Stimulated activated CD4-positive, alpha-beta T cell treated with anti-CD3 and anti-CD28 coated beads, Interleukin-12 subunit alpha, Interleukin-12 subunit beta, amount 100 ng/mL, for 48 hours (primary cell): ENCODE measurements around the gene NUP214.
A peak's percentile ranks its signal among the peaks of the same experiment; 100 is the strongest.

ENCODE experiments used
- DNase-seq, 3 donors: peaks; one replicate each; pipeline ENCODE4 v3.0.0-alpha.2; 2020; ENCODE audit warnings: low read depth in 2 of 3, low spot score in 1 of 3

NUP214 gene

DNA sequence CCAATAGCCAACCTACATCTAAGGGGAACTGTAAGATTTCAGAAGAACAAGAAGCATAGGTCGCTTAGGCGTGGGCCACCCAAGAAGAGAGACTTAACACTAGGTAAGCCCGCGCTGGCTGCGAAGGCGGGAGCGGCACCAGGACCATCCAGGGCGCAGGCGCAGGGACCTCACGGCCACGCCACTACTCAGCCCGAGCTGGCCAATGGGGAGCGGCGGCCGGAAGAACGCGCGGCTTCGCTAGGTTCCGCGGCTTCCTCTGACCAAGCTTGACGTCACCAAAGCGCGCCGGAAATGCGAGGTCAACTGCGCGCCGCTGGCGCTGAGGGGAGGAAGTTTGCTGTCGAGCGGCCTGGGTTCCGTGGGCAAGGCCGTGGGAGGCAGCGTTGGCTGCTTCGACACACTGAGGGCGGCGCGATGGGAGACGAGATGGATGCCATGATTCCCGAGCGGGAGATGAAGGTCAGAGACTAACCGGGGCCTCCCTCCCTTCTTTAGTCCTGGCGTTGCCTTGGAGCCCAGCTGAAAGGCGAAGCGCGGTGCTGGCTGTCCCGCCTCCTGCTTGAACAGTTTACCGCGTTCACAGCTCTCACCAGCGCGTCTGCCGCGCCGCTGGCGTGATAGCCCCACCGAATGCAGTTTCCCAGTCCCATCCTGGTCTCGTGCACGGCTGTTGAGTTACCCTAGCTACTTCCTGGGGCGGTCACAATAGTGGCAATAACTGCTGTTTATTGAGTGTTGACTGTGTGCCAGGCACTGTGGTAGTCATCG is at the start of gene NUP214:
Gene NUP214 (plus strand): TSS at position 299 of the 771 bp plus-strand sequence. CDS start 119 bp downstream, at position 418.
- peak; percentile 99 to 100 (median 100) for DNase-seq

DNA sequence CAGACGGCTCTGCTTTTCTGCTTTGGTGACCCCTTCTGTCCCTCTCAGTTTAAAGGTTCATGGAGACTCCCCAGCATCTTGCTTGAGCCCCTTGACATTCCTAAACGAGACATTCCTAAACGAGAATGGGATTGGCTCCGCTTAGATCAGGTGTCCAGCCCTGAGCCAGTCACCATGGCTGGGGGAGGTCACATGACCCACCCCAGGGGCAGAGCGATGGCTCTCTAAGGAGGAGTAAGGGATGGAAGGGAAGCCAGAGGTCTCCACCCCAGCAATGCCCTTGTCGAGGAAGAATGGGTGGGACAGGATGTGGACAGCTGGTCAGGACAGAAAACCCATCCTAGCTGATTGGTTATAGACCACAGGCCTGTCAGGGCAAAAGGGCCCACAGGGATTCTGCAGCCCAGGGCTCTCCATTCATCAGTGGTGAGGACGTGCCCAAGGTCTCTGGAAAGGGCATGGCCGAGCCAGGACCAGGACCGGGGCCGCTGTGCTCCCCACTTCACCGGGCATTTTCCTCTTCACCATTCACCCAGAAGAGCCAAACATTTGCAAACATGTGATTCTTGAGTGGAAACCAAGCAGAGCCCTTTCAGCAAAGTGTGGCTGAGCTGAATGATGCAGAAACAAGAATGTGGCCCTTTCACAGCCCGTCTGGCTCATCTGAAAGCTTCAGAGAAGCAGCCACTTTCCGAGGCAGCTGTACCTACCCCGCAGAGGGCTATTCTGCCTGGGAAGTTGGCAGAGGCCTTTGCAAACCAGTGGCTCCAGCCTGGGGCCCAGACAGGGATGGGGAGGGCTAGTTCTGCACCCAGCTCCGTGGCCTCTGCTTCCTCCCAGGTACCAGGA is 48.8 kb upstream of the NUP214 start:
- no peak for DNase-seq

DNA sequence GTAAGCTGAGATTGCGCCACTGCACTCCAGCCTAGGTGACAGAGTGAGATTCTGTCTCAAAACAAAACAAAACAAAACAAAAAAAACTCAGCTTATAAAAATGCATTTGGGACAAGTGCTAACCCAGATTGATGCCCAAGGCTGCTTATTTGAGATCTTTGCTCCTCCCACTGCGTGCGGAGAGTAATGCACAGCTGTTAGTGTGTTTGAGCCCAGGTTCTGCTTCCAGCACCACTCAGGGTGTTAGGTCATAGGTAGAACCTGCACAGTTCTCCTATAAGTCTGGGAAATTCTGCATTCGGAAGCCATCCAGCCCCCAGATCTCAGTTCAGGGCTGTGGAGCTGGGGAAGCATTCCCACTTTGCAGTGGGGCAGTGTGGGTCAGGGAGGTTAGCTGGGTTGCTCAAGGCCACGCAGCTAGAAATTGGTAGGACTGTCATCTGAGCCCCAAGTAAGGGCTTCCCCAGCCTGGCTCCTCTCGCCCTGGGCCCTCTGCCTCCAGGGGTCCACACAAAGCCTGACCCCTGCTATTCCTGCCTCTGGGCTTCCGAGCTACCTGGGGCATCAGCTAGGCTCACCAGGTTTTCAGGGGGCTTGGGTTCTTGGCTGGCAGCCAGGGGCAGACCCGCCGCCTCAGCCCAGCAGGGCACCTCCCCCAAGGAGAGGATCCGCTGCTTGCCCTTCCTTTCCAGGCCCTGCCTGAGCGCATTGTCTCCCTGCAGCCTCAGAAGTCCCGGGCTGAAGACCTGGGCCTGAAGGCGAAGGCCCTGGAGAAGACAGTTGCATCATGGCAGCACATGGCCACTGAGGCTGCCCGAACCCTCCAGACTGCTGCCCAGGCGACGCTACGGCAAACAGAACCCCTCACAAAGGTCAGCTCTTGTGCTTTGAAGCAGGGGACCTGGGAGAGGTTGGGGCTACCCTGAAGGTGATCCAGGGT is 46.7 kb upstream of the NUP214 start:
- DNase-seq = no peak

DNA sequence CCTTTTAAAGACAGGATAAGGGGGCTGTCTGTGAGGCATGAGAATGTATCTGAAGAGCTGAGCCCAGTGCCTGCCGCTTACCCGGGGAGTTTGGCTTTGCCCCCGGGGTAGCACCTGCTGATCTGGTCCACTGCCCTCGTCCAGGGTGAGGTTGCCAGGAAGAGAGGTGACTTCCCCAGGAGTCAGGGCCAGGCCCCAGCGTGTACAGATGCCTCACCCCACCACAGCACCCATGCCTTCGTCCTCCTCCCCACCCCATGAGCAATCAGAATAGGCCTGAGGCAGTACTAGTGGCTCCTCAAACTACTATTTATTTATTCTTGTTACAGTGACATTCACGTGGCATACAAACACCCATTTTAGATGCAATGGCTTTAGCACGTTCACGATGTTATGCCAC is 44.8 kb upstream of the NUP214 start:
- no peak for DNase-seq

DNA sequence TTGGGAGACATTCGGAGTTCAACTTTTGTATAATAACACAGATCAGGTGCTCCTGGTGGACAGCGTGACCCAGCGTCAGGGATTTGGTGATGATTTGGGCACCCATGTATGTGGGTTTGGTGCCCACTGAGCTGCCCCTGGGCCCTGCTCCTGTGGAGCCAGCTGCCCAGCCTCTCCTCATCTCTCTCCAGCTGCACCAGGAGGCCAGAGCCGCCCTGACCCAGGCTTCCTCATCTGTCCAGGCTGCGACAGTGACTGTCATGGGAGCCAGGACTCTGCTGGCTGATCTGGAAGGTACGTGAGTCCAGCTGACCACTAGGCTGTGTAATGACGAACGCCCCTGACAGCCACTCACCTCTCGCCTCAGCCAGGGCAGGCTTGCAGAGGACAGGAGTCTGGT is 43.5 kb upstream of the NUP214 start:
- no peak for DNase-seq

DNA sequence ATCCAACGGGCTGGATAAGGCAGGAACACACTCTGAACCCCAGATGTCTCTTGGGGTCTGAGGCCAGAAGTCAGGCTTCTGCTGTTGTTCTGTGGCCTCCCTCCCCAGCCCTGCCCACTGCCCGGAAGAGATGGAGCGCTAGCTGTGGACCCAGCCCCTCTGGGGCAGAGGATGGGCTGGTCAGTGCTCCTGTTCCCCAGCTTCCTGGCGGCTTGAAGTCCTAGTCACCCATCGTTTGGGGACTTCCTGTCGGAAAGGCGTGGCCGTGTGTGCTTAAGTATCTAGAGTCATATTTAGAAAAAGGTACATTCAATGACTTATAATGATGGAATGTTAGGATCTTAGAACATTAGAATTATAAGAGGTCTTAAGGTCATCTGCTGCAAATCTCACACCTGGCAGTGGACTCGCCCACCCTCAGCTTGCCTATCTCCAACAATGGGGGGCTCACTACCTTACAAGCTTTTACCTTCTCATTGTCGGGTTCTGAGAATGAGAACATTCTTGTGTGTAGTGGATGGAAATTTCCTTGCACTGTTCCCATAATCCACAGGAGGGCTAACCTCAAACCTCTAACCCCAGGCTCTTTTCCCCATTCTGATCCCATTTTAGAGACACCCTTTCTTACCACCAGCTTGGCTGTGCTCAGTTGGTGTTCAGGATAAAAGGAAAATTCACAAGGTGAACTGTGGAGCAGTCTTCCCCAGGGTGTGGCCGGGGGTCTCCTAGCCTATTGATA is 42.4 kb upstream of the NUP214 start:
- no peak for DNase-seq

DNA sequence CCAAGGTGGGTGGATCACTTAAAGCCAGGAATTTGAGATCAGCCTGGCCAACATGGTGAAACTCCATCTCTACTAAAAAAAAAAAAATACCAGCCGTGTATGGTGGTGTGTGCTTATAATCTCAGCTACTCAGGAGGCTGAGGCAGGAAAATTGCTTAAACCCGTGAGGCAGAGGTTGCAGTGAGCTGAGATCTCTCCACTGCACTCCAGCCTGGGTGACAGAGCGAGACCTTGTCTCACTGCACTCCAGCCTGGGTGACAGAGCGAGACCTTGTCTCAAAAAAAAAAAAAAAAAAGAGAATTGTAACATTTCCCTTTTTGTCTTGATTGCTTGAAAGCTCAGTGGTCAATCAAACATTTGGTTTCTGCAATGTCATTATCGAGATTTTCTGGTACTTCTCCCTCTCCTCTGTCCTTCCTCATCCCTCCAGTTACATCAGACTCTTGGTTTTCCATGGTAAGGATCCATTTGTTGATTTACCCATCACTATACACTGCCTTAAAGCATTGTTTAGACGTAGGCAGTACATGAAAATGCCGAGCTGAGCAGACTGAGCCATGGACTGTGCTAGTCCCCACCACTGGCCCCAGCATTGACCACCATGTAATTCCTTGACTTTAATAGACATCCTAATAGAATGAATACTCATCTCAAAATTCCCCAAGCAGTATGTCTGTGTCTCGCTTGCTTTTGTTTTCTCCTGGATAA is 40.6 kb upstream of the NUP214 start:
- DNase-seq = no peak

DNA sequence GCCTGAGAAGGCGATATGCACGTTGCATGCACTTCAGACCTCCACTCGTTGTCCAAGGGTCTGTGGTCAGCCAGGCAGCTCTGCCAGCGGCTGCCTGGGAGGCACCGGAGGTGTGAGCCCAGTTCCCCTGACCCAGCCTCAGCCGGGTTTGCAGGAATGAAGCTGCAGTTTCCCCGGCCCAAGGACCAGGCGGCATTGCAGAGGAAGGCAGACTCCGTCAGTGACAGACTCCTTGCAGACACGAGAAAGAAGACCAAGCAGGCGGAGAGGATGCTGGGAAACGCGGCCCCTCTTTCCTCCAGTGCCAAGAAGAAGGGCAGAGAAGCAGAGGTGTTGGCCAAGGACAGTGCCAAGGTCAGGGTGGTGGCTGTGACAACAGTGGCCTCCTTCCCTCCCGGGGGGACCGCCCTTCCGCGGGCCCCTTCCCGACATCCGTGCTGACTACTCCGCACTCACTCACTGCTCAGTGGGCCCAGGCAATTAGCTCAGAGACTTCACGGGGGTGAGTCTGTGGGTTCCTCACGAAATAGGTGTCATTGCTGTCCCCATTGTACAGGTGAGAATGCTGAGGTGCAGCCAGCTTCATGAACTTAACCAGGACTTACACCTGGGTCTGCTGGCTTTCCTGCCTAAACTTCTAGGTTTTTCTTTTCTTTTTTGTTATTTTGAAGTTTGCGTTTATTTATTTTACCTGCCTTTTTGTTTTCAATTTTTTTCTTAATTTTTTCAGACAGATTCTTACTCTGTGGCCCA is 39.8 kb upstream of the NUP214 start:
- no peak for DNase-seq

DNA sequence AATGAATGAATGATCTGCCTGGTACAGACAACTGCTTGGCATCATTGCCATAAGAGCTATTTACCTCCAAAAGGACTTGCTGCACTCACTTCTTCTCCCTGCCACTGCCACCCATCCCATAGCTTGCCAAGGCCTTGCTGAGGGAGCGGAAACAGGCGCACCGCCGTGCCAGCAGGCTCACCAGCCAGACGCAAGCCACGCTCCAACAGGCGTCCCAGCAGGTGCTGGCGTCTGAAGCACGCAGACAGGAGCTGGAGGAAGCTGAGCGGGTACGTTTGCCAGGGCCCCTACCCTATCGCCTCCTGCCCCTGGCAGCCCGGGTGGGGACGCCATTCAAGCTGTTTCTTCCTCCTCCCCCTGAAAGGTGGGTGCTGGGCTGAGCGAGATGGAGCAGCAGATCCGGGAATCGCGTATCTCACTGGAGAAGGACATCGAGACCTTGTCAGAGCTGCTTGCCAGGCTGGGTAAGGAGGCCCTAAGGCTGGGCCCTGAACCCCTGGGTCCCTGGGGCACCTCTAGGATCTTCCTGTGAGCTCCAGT is 38.0 kb upstream of the NUP214 start:
- DNase-seq = no peak

DNA sequence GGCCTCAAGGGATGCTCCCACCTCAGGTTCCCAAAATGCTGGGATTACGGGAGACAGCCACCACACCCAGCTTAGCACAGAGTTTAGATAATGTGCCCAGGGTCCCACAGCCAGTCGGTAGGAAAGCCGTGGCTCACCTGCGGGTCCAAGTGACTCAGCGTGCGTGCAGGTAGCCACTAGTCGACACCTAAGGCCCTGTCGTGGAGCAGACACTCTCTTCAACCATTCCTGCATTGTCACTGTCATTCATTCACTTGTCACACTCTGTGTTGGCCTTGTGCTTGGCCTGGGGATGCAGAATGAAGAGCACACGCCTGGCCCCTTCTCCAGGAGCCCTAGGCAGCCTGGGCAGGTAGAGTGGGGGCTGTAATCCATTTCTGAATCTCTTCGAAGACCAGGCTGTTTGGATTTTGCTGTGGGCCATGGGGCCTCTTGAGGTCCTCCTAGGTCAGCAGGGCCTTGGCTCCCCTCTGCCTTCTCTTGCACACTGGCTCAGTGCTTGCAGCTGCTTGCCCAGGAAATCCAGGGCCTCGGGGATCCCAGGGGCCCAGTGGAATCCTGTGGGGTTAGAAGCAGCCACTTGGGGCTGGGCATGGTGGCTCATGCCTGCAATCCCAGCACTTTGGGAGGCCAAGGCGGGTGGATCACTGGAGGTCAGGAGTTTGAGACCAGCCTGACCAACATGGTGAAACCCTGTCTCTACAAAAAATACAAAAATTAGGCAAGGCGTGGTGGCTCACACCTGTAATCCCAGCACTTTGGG is 35.2 kb upstream of the NUP214 start:
- DNase-seq = no peak

DNA sequence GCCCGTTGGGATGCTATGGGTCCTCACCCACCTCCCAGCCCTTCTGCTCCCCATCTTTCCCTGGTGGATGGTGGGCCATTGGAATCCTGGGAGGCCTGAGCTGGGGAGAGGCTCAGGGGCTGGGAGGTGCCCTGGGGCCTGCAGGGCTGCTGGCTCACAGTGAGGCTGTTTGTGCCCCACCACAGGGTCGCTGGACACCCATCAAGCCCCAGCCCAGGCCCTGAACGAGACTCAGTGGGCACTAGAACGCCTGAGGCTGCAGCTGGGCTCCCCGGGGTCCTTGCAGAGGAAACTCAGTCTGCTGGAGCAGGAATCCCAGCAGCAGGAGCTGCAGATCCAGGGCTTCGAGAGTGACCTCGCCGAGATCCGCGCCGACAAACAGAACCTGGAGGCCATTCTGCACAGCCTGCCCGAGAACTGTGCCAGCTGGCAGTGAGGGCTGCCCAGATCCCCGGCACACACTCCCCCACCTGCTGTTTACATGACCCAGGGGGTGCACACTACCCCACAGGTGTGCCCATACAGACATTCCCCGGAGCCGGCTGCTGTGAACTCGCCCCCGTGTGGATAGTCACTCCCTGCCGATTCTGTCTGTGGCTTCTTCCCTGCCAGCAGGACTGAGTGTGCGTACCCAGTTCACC is 33.9 kb upstream of the NUP214 start:
- DNase-seq = no peak

DNA sequence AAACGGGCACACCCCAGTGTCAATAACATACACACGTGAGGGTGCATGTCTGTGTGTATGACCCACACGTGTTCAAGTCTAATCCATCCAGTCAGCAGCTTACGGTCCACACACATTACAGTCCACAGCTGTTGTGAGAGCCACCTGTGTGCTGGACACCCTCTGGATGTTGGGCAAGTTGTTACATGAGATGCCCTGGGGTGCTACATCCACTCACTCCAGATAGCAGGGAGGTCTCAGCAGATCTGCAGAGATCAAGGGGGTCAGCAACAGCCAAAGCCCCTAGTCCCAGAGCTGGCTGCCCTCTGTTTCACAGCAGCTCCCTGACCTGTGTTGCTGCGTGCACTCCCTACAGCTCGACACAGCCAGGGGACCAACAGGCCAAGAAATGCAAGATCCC is 33.4 kb upstream of the NUP214 start:
- DNase-seq = no peak

DNA sequence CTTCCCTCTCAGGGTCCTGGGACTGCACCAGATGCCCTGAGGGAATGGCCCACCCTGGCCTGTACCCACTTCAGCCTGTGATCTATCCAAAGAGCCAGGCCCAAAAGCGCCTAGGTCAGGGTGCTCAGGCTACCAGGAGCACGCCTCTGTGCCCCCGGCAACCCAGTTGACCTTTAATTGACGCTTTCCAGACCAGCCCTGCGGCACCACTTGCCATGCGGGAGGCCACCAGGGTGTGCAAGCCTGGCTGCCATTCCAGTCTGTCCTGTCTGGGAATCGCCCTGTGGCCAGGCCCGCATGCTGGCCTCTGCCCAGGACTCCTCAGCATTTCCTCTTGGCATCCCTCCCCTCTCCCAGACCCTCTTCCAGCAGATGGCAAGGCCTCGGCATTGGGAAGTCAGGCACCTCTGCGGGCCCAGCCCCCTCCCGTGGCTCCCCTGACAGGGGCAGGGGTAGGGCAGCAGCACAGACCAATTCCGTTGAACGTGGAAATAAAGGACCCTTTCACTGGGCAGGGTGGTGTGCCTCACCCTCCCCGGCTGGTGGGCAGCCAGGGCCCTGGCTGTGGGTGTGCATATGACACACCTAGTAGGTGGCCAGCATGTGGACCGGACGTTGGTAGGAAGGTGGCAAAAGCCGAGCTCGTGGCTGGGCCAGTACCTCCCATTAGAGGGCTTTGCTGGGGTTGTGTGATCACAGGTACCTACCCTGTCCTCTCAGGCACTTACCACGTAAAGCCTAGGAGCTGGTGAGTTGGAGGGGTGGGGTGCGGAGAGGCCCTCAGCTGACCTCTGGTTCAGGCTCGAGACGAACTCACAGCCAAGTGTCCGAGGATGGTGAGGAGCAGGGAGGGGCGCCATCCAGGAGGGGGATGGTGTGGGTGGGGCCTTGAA is 32.6 kb upstream of the NUP214 start:
- no peak for DNase-seq

DNA sequence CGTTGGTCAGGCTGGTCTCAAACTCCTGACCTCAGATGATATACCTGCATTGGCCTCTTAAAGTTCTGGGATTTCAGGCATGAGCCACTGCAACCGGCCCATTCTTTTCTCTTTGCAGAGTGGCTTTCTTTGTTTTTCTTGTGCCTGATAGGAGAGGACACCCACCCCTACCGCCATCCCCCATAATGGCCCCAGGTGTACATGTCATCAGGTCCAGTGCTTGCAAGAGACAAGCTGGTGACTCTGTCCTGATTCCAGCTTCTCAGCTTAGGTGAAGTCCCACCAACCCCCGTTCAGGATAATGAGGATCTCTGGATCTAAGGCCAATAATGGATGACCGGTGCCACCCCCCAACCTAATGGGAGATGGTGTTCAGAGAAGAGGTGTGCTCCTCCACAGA is 31.4 kb upstream of the NUP214 start:
- no peak for DNase-seq

DNA sequence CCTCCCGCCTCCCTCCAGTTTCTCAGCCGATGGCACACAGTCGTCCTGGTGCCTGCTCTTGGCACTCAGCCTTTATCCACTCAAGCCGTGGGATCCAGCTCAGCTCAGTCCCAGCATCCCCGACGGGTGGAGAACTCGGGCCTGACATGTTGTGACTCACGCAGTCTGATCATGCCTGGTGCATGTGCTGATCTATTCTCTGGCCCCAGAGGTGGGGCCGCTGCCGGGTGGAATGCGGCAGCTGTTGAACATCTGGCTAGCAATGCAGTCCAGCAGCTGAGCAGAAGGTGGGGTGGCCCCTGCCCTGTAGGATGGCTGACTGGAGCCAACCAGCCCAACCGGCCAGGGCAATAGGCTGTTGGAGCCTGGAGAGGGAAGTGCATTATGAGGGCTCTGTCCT is 30.8 kb upstream of the NUP214 start:
- DNase-seq = no peak

DNA sequence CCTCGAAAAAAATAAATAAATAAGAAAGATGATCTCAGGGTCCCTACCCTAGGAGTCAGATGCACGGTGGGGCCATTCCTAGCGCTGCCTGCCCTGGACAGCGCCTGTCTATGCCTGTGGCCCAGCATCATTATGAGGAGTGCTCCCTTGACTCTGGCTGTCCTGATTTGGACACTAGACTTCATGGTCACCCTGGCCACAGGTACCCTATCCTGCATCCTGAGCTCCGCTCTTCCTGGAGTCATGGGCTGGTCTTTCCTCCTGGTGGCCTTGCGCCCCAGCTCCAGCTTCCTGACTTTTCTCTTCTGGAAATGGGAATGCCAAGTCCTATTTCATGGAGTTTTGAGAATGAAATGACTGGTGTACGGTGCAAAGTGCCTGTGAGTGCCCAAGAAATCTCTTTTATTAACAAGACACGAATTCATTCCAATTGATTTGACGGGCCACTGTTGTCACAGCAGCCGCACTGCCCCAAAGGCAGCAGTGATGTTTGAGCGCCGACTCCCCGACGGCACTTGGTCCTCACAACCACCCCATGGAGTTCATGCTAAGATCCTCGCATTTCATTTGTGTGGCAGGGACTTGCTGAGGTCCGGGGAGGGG is 29.6 kb upstream of the NUP214 start:
- peak in 1 of 3 donors; percentile 4 for DNase-seq
